Activated naive CD4-positive, alpha-beta T cell treated with anti-CD3 and anti-CD28 coated beads for 36 hours (primary cell): ENCODE measurements around the gene ARVCF. TPM values are rescaled to one million over a fixed set of nuclear protein-coding genes. Genes with fewer than 3 reads are reported as not detected.
A peak's percentile ranks its signal among the peaks of the same experiment; 100 is the strongest.

Experiments used
- CTCF ChIA-PET: fragments of 350-600 bp; sonication (Branson Sonifier 250); formaldehyde crosslinking; loops from one replicate; lab custom pipeline; 2021; ENCODE audit warnings: antibody characterized with exemption; lab: Charles Lee
- DNase-seq: peaks from one replicate; pipeline ENCODE4 v3.0.0-alpha.2; 2020
- H3K27ac Mint-ChIP-seq: one replicate; pipeline ENCODE4 v1.8.0; 2021; ENCODE audit warnings: mild to moderate bottlenecking, mixed read lengths
- H3K27me3 Mint-ChIP-seq: one replicate; pipeline ENCODE4 v1.8.0; 2021; ENCODE audit warnings: low read depth, mixed read lengths
- H3K36me3 Mint-ChIP-seq: one replicate; pipeline ENCODE4 v1.8.0; 2021; ENCODE audit warnings: low read depth, mixed read lengths
- H3K4me1 Mint-ChIP-seq: one replicate; pipeline ENCODE4 v1.8.0; 2021; ENCODE audit warnings: low read depth, mixed read lengths
- H3K4me3 Mint-ChIP-seq: one replicate; pipeline ENCODE4 v1.8.0; 2021; ENCODE audit warnings: mild to moderate bottlenecking, moderate library complexity, mixed read lengths
- H3K9me3 Mint-ChIP-seq: one replicate; pipeline ENCODE4 v1.8.0; 2021; ENCODE audit warnings: mixed read lengths
- intact Hi-C: fragments of 100-400 bp; cut with micrococcal nuclease; formaldehyde crosslinking; loops from one replicate; pipeline ENCODE4 v1.15.1; 2023
- total RNA-seq, 2 experiments: library from RNA; stranded (reverse); gene quantifications; one replicate each; pipeline ENCODE4 v1.2.3, GENCODE V29; 2021

The ARVCF gene
- total RNA-seq, 2 experiments from 2014 or later, result 2.0 to 2.6 TPM

DNA sequence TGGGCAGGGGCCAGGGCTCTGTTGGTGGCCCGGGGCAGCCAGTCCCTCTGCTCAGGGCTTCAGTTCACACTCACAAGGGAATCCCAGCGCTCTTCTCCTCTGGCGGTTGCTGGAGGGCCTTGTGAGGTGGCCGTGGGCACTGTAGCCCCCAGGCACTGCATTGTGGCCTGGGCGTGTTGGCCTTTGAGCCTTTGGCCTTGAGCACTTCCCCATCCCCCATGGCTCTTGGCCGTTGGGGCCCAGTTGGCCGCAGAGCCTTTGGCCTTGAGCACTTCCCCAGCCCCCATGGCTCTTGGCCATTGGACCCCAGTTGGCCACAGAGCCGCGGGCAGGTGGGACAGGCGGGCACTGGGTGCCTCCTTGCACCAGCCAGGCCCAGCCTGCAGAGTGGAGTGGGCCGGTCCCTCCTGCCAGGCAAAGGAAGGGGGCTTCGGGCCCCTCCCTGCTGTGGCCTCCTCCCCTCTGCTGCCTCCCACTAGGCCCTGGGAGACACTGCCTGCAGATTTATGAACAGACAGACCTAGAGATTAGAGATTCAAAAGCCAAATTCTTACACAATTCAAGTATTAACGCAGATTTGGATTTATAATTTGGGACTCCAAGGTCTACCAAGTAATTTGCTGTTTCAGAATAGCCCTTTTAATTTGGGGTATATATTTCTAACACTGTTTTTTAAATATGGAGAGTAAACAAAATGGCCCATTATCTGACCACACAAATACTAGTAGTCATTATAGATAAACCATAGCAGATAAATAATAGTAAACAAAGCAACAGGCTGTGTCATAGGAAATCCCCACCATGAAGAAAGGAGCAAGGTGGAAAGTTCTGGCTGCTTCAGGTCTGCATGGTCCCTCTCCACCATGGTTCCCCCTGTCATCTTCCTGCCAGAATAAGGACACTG, 56.8 kb downstream of the ARVCF start:
- H3K27ac Mint-ChIP-seq, result no peak overlapping the region
- H3K4me3 Mint-ChIP-seq, result no peak overlapping the region
- CTCF ChIA-PET, result interaction anchor here (1.1 kb wide), 1 partner anchor 11 kb away, joined by 5 read pairs; no protein-coding TSS in a partner anchor
- no peaks in the 10 kb centered on the region for H3K27me3 Mint-ChIP-seq
- peaks cover 12% of the 10 kb centered on the region for H3K4me1 Mint-ChIP-seq
- H3K9me3 Mint-ChIP-seq, result no peaks in the 10 kb centered on the region
- no peak for DNase-seq
- peaks cover 3% of the 10 kb centered on the region for H3K36me3 Mint-ChIP-seq
- intact Hi-C loops, result no loop called here

DNA sequence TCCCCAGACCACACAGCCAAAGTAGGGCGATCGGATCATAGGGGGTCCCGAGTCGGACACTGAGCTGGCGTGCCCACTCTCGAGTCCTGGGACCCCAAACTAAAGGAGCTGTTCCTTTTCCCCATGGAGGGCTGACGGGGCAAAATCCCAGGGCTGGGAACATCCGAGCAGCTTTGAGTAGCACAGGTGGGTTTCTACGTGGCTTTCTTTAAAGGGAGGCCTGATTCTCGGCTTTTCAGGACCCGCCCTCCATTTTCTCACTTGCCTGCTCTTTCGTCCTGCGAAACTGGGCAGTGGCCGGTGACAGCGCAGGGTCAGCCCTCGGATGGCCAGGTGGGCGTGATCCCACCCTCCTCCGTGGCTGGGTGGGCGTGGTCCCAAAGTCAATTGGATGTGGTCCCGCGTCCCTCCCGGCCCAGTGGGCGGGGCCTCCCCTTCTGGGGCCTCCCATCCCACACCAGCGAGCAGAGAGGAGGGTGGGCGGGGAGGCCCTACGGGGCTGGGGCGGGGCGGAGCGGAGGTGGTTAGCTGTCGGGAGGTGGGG, 57.5 kb downstream of the ARVCF start:
- no peak for DNase-seq
- no peak overlapping the region for H3K27ac Mint-ChIP-seq
- intact Hi-C loops, result no loop called here
- CTCF ChIA-PET, result interaction anchor here (1.1 kb wide), 1 partner anchor 11 kb away, joined by 5 read pairs; no protein-coding TSS in a partner anchor
- H3K27me3 Mint-ChIP-seq, result no peaks in the 10 kb centered on the region
- no peak overlapping the region for H3K4me3 Mint-ChIP-seq
- H3K4me1 Mint-ChIP-seq, result peaks cover 15% of the 10 kb centered on the region
- H3K9me3 Mint-ChIP-seq, result no peaks in the 10 kb centered on the region
- peaks cover 2% of the 10 kb centered on the region for H3K36me3 Mint-ChIP-seq

DNA sequence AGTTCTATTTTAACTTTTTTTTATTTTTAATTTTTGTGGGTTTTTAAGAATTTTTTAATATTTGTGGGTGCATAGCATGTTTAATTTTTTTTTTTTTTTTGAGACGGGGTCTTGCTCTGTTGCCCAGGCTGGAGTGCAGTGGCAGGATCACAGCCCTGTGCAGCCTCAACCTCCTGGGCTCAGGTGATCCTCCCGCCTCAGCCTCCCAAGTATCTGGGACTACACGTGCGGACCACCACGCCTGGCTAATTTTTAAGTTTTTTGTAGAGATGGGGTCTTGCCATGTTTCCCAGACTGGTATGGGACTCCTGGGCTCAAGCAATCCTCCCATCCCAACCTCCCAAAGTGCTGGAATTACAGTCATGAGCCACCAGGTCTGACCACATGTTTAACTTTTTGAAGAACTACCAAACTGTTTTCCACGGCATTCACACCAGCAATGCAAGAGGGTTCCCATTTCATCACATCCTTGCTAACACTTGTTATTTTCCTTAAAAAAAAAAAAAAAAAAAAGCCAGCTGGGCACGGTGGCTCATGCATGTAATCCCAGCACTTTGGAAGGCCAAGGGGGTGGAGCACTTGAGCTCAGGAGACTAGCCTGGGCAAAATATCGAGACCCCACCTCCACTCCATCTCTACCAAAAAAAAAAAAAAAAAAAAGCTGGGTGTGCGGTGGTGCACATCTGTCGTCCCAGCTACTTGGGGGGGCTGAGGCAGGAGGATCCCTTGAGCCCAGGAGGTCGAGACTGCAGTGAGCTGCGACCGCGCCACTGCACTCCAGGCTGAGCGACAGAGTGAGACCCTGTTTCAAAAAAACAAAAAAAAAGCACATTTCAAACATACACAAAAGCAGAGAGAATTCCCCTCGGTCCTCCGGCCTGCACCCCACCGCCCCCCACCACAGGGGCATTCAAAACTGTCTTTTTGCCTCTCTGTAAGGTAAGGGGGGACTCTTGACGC, 58.3 kb downstream of the ARVCF start:
- intact Hi-C loops, result no loop called here
- Mint-ChIP-seq H3K36me3 (no peaks in the 10 kb centered on the region), H3K4me1 (peaks cover 19% of the 10 kb centered on the region), H3K9me3 (no peaks in the 10 kb centered on the region), H3K27me3 (no peaks in the 10 kb centered on the region), H3K27ac (no peak overlapping the region), H3K4me3 (no peak overlapping the region)
- DNase-seq, result no peak
- CTCF ChIA-PET, result interaction anchor here (0.7 to 1.1 kb wide), 2 partner anchors 10 to 280 kb away, joined by 3 to 5 read pairs; no protein-coding TSS in a partner anchor

DNA sequence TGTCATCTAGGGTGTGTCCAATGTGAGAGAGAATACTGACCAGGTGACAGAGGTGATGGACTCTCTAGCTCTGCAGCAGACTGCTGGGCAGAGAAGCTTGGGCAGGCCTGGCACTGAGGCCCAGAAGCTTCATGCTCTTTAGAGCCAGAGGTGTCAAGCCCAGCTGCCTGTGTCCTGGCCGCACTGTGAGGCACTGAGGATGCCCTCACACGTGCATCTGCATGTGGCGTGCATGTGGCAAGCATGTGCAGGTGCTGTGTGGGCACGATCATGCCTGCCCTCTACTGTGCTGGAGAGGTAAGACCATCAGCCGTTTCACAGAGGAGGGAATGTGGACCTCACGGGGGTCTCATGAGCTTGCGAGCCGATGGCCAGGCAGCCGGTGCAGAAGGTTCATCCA, 59.2 kb downstream of the ARVCF start:
- Mint-ChIP-seq H3K9me3 (no peaks in the 10 kb centered on the region), H3K4me1 (peaks cover 13% of the 10 kb centered on the region), H3K4me3 (no peak overlapping the region), H3K27ac (no peak overlapping the region), H3K27me3 (no peaks in the 10 kb centered on the region), H3K36me3 (no peaks in the 10 kb centered on the region)
- intact Hi-C loops, result no loop called here
- no peak for DNase-seq
- CTCF ChIA-PET, result no interaction called here

DNA sequence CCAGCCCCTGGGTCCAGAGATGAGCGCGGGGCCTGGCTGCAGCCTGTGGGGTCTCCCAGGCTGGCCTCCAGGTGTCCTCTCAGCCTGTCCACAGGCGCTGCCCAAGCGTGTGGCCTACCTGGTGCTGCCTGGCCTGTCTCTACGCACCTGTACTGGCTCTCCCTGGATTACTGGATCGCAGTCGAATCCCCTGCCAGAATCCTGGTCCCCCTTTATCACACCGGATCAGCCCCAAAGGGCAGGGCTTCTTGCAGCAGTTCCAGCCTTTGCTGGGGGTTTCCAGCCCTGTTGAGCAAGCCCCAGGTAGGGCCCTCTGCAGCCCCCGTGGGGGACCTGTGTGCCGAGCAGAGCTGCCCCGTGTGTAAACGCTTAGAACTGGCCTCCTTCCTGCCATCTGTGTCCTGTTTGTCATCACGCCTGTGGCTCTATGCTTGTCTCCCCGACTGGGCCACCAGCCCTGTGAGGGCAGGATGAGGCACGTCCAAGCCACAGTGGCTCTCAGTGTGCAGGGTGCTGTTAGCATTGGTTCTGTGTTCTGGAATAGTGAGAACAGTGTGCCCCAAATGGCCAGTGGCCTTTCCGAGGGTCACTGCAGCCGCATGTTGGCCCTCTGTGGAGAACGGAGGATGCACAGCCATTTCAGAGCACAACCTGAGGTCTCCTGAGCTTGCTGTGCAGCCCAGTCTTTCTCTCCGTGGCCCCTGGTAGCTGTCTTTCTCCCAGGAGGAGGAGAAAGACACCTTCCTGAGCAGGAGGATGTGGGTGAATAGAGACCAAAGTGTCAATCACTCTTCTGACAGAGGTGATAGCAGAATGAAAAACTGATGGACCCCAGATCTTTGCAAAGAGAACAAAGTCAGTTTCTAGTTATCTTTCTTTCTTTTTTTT, 61.1 kb downstream of the ARVCF start:
- H3K4me1 Mint-ChIP-seq, result peaks cover 13% of the 10 kb centered on the region
- CTCF ChIA-PET, result interaction anchor here (1.0 kb wide), 1 partner anchor 15 kb away, joined by 7 read pairs; no protein-coding TSS in a partner anchor
- H3K9me3 Mint-ChIP-seq, result no peaks in the 10 kb centered on the region
- intact Hi-C loops, result no loop called here
- H3K36me3 Mint-ChIP-seq, result peaks cover 6% of the 10 kb centered on the region
- no peak overlapping the region for H3K4me3 Mint-ChIP-seq
- DNase-seq, result no peak
- H3K27me3 Mint-ChIP-seq, result no peaks in the 10 kb centered on the region
- peak overlapping the region; percentile 19 for H3K27ac Mint-ChIP-seq

DNA sequence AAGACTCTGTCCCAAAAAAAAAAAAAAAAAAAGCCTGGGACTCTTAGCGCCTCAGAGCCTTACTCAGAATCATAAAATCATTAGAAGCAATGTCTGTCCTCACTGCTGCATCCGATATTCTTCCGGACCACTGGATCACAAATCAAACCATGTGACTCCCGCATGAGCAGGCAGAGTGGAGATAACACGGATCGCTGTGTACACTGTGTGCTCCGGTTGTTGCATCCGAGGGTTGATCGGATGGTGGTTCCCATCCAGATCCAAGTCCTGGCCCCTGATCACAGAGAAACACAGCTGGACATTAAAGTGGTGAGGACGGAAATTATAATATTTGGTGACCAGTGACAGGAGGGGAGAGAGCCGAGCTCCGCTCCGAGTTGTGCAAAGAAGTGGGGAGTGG, 65.3 kb downstream of the ARVCF start:
- H3K4me1 Mint-ChIP-seq, result peaks cover 29% of the 10 kb centered on the region

DNA sequence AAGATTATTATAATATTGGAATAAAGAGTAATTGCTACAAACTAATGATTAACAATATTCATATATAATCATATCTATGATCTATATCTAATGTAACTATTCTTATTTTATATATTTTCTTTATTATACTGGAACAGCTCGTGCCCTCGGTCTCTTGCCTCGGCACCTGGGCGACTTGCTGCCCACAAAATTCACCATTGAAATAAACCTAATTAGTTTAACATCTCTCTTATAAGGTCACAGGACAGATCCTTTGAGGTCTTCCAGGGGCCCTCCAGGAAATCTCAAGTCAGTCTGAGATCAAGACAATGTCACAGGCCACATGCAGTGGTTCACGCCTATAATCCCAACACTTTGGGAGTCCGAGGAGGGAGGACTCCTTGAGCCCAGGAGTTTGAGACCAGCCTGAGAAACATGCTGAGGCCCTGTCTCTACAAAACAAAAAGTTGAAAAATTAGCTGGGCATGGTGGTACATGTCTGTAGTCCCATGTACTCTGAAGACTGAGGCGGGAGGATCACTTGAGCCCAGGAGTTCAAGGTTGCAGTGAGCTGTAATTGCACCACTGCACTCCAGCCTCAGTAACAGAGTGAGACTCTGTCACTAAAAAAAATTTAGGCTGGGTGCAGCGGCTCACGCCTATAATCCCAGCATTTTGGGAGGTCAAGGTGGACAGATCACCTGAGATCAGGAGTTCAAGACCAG, 68.4 kb downstream of the ARVCF start:
- Mint-ChIP-seq H3K27me3 (no peaks in the 10 kb centered on the region), H3K4me1 (peaks cover 26% of the 10 kb centered on the region), H3K9me3 (no peaks in the 10 kb centered on the region), H3K4me3 (no peak overlapping the region), H3K36me3 (peaks cover 12% of the 10 kb centered on the region), H3K27ac (no peak overlapping the region)
- DNase-seq, result no peak
- CTCF ChIA-PET, result interaction anchor here (0.6 to 2.1 kb wide), 9 partner anchors 11 to 1897 kb away, joined by 3 to 8 read pairs (median 4); no protein-coding TSS in a partner anchor
- intact Hi-C loops, result no loop called here

More for the DNA sequence above, 65.3 kb downstream of the ARVCF start:
- CTCF ChIA-PET, result interaction anchor here (1.0 to 1.7 kb wide), 2 partner anchors 14 to 221 kb away, joined by 3 to 8 read pairs; no protein-coding TSS in a partner anchor
- no peaks in the 10 kb centered on the region for H3K27me3 Mint-ChIP-seq
- no peak for DNase-seq
- no peaks in the 10 kb centered on the region for H3K9me3 Mint-ChIP-seq
- H3K36me3 Mint-ChIP-seq, result peaks cover 12% of the 10 kb centered on the region
- intact Hi-C loops, result no loop called here
- no peak overlapping the region for H3K27ac Mint-ChIP-seq
- H3K4me3 Mint-ChIP-seq, result no peak overlapping the region

DNA sequence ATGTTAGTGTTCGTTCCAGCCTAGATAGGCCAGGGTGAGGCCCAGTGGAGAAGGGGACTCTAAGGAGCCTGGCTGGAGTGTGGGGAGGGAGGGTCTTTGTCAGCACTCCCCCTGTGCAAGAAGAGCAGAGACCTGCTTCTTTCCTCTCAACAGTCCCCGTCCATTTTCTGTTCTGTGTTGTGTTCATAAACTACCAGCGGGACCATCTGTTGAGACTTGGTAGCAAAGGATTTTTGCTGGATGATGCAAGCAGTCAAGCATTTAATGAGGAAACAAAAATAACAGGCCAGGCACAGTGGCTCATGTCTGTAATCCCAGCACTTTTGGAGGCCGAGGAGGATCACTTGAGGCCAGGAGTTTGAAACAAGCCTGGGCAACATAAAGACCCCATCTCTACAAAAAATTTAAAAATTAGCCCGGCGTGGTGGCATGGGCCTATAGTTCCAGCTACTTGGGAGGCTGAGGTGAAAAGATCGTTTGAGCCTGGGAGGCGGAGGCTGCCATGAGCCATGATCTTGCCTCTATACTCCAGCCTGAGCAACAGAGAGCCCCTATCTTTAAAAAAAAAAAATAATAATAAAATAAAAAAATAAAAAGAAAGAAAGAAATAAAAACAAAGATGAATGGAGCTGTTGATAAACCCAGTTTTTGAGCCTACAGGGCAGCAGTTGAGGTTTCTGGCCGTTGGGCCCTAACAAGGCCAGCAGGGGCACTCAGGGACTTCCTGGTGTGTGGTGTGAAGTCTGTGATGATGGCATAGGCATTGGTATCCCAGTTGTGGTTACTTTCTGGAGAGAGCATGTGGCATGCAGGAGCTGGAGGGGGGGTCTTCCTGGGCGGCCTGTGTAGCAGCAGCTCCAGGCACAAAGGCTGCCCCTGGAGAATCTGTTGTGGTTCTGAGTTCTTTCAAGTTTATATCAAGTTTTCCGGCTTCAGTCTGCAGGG, 73.3 kb downstream of the ARVCF start:
- intact Hi-C loops, result no loop called here
- no peaks in the 10 kb centered on the region for H3K27me3 Mint-ChIP-seq
- DNase-seq, result peak; percentile 25
- peak overlapping the region; percentile 96 for H3K4me3 Mint-ChIP-seq
- H3K36me3 Mint-ChIP-seq, result peaks cover 12% of the 10 kb centered on the region
- H3K27ac Mint-ChIP-seq, result peak overlapping the region; percentile 93
- H3K9me3 Mint-ChIP-seq, result no peaks in the 10 kb centered on the region
- CTCF ChIA-PET, result interaction anchor here (0.6 to 1.6 kb wide), 7 partner anchors 9 to 186 kb away, joined by 3 to 5 read pairs (median 3); no protein-coding TSS in a partner anchor
- peaks cover 40% of the 10 kb centered on the region for H3K4me1 Mint-ChIP-seq

DNA sequence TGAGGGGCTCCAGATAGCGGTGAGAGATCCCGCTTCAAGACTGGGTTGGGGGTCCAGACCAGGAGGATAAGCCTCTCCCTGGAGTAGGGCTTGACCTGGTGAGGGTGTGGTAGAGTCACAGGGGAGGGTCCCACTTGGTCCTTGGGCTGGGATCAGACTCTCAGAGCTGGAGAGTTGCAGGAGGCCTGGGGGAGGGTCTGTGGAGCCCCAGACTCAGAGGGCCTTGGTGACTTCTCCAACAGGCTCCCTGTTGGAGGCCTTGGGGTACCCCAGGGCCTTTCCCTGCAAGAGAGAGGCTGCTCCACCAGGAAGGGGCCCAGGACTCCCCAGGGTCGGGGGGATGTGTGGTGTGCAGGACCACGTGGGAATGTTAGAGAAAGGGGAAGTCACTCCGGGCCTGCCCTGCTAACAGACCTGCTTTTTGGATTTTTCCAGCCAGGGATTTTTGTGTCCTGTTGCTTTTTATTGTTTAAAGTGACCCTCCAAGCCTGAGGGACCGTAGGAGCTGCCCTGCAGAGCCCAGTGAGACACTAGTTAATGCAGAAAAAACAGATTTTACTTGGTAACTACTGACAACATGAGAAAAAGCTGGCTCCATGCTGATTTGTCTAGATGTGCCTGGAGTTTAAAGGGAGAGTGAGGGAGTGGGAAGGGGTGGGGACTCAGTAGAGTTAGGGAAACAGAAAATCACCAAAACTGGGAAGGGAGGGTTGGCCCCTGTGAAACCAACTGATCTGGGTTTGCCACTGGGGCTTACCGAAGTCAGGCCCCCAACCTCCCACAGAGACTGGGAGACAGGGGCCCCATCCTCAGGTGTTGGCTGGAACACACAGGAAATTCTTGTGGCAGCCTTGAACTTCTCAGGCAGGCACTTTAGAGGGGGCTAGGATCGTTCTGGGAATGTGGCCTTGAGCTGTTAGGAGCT, 74.2 kb downstream of the ARVCF start:
- Mint-ChIP-seq H3K27me3 (no peaks in the 10 kb centered on the region), H3K4me1 (peaks cover 36% of the 10 kb centered on the region), H3K4me3 (peak overlapping the region; percentile 96), H3K27ac (peak overlapping the region; percentile 93), H3K36me3 (peaks cover 14% of the 10 kb centered on the region), H3K9me3 (no peaks in the 10 kb centered on the region)
- CTCF ChIA-PET, result interaction anchor here (0.6 to 1.6 kb wide), 6 partner anchors 10 to 212 kb away, joined by 3 to 5 read pairs (median 4); no protein-coding TSS in a partner anchor
- intact Hi-C loops, result loop anchor here (1.0 kb wide), 1 partner anchor 51 kb away; no protein-coding TSS in a partner anchor
- peak; percentile 44 for DNase-seq
